Spinal cord (tissue), 10 donors: Measurements from ENCODE around the gene NARS2. TPM values are rescaled to one million over a fixed set of nuclear protein-coding genes. Genes with fewer than 3 reads are reported as not detected.
"Not testable (repeated sequence)": the region's sequence is repeated elsewhere in the genome, so short reads cannot be mapped to it uniquely, and the experiment has no call there.

Source experiments
- DNase-seq, 6 donors: peaks; one replicate each; pipeline versions ENCODE4 v3.0.0 to v3.0.0-alpha.2; 2013 to 2015; ENCODE audit warnings: low spot score in 6 of 6, low read depth in 4 of 6
- H3K27ac ChIP-seq: one replicate; pipeline ENCODE4 v1.5.1; 2013; ENCODE audit warnings: low read depth, low read length, control low read depth
- H3K27me3 ChIP-seq: one replicate; pipeline ENCODE4 v1.6.1; 2013; ENCODE audit warnings: low read length; ENCODE audit not compliant: control insufficient read depth, insufficient read depth
- H3K36me3 ChIP-seq: one replicate; pipeline ENCODE4 v1.6.1; 2013; ENCODE audit warnings: low read length; ENCODE audit not compliant: control insufficient read depth, insufficient read depth
- H3K4me1 ChIP-seq: one replicate; pipeline ENCODE4 v1.6.1; 2013; ENCODE audit warnings: low read length; ENCODE audit not compliant: control insufficient read depth, insufficient read depth
- H3K4me3 ChIP-seq: one replicate; pipeline ENCODE4 v1.5.1; 2013; ENCODE audit warnings: low read depth, low read length, control low read depth
- H3K9me3 ChIP-seq: one replicate; pipeline ENCODE4 v1.6.1; 2013; ENCODE audit warnings: low read length; ENCODE audit not compliant: control insufficient read depth, insufficient read depth
- WGBS: methylation state at CpG from one replicate; pipeline ENCODE4 v1.1.5; 2013; ENCODE audit warnings: missing lambda C conversion rate; ENCODE audit not compliant: insufficient coverage; 5-methylcytosine and 5-hydroxymethylcytosine counted together
- long read RNA-seq, 4 donors: transcript quantifications; one replicate each; lab custom pipeline, GENCODE V29; 2026
- polyA plus RNA-seq, 2 donors: library from polyadenylated mRNA; unstranded; fragments of 120-200 nt; gene quantifications; one replicate each; pipeline ENCODE4 v1.2.1, GENCODE V29; 2013; ENCODE audit not compliant: insufficient read length in 2 of 2
- total RNA-seq, 2 donors: library from RNA; depleted of rRNA in 1 of 2; stranded (reverse); fragments of 120-200 nt in 1 of 2; fragments of >200 nt in 1 of 2; gene quantifications; one replicate each; pipeline versions ENCODE4 v1.2.3 to v1.2.4, GENCODE V29; 2013 to 2014
- donor health status: healthy.

NARS2 gene
- total RNA-seq = 10 to 100 TPM; 27.6 to 33.5 TPM
- 10 to 100 TPM; 27.5 to 34.0 TPM for polyA plus RNA-seq
- long read RNA-seq, donor 1, transcript NARS2-201 (14 exons, 2,519 nt) = major isoform, 14 of 14 reads
- long read RNA-seq, donor 1, partial matches to known transcripts = 0 of 14 reads
- long read RNA-seq, donor 1, other reads (novel, unspliced or antisense) = 0 of 14 reads
- long read RNA-seq, donor 2, partial matches to known transcripts = 0 of 4 reads
- long read RNA-seq, donor 2, other reads (novel, unspliced or antisense) = 0 of 4 reads
- long read RNA-seq, donor 3, partial matches to known transcripts = 0 of 4 reads
- long read RNA-seq, donor 3, other reads (novel, unspliced or antisense) = 0 of 4 reads
- long read RNA-seq, donor 4, transcript NARS2-201 (14 exons, 2,519 nt) = major isoform, 5 of 5 reads
- long read RNA-seq, donor 4, partial matches to known transcripts = 0 of 5 reads
- long read RNA-seq, donor 4, other reads (novel, unspliced or antisense) = 0 of 5 reads

GRCh38 chr11:78574386-78575381, at the start of gene NARS2:
TSS of gene NARS2 (minus strand) at chr11:78574864. CDS start at chr11:78574488, 376 bp downstream.
- Histone ChIP-seq H3K36me3 (peaks cover 6% of the 10 kb centered on the region), H3K27ac (peak within 1 kb of the TSS; percentile 88), H3K9me3 (no peaks in the 10 kb centered on the region), H3K4me3 (peak within 1 kb of the TSS; percentile 83), H3K27me3 (no peaks in the 10 kb centered on the region), H3K4me1 (peaks cover 8% of the 10 kb centered on the region)
- 0% methylated on average over 46 of the region's 60 CpGs for WGBS
- peak; percentile 97 to 100 (median 99) for DNase-seq

- no peak for DNase-seq
- no peaks in the 10 kb centered on the region for H3K27me3 ChIP-seq
- 82% methylated on average over 3 of the region's 5 CpGs for WGBS
- no peaks in the 10 kb centered on the region for H3K4me1 ChIP-seq
- H3K36me3 ChIP-seq = no peaks in the 10 kb centered on the region
- H3K9me3 ChIP-seq = peaks cover 6% of the 10 kb centered on the region
- H3K27ac ChIP-seq = no peak overlapping the region
- H3K4me3 ChIP-seq = no peak overlapping the region
These were observed 48.0 kb upstream of the NARS2 start for GRCh38 chr11:78622666-78623065.

GRCh38 chr11:78620159-78620558, 45.5 kb upstream of the NARS2 start:
- no peak for DNase-seq
- Histone ChIP-seq H3K27me3 (no peaks in the 10 kb centered on the region), H3K9me3 (peaks cover 6% of the 10 kb centered on the region), H3K4me1 (no peaks in the 10 kb centered on the region), H3K4me3 (no peak overlapping the region), H3K36me3 (no peaks in the 10 kb centered on the region), H3K27ac (no peak overlapping the region)
- 50% methylated on average over 1 of the region's 2 CpGs for WGBS

- Histone ChIP-seq H3K9me3 (peaks cover 8% of the 10 kb centered on the region), H3K4me3 (no peak overlapping the region), H3K36me3 (no peaks in the 10 kb centered on the region), H3K27ac (no peak overlapping the region), H3K4me1 (no peaks in the 10 kb centered on the region), H3K27me3 (no peaks in the 10 kb centered on the region)
- DNase-seq = no peak
- no CpG with 5 or more reads among the region's 1 CpG for WGBS
These were observed 41.1 kb upstream of the NARS2 start for GRCh38 chr11:78615724-78616123.

- WGBS = 94% methylated on average over 3 of the region's 5 CpGs
- DNase-seq = no peak
- Histone ChIP-seq H3K27ac (no peak overlapping the region), H3K4me1 (no peaks in the 10 kb centered on the region), H3K36me3 (no peaks in the 10 kb centered on the region), H3K4me3 (no peak overlapping the region), H3K27me3 (no peaks in the 10 kb centered on the region), H3K9me3 (peaks cover 2% of the 10 kb centered on the region)
These were observed 38.7 kb upstream of the NARS2 start for GRCh38 chr11:78613378-78613813.

- DNase-seq = no peak
- no peak overlapping the region for H3K4me3 ChIP-seq
These were observed 38.2 kb upstream of the NARS2 start for GRCh38 chr11:78612721-78613377.

GRCh38 chr11:78609321-78609720, 34.7 kb upstream of the NARS2 start:
- not testable (repeated sequence) for H3K4me3 ChIP-seq, H3K36me3 ChIP-seq, DNase-seq, H3K4me1 ChIP-seq, H3K27ac ChIP-seq, H3K27me3 ChIP-seq, H3K9me3 ChIP-seq
- WGBS = 98% methylated on average over 4 of the region's 5 CpGs

More at GRCh38 chr11:78612721-78613377, 38.2 kb upstream of the NARS2 start:
- Histone ChIP-seq H3K4me1 (no peaks in the 10 kb centered on the region), H3K9me3 (peaks cover 2% of the 10 kb centered on the region), H3K36me3 (no peaks in the 10 kb centered on the region), H3K27me3 (no peaks in the 10 kb centered on the region), H3K27ac (no peak overlapping the region)
- 44% methylated on average over 1 of the region's 4 CpGs for WGBS

GRCh38 chr11:78607696-78608095, 33.0 kb upstream of the NARS2 start:
- Histone ChIP-seq H3K36me3 (no peaks in the 10 kb centered on the region), H3K27ac (no peak overlapping the region), H3K27me3 (no peaks in the 10 kb centered on the region), H3K4me3 (no peak overlapping the region), H3K9me3 (no peaks in the 10 kb centered on the region), H3K4me1 (no peaks in the 10 kb centered on the region)
- DNase-seq = no peak

- Histone ChIP-seq H3K36me3 (no peaks in the 10 kb centered on the region), H3K27ac (no peak overlapping the region), H3K4me3 (no peak overlapping the region), H3K27me3 (no peaks in the 10 kb centered on the region), H3K4me1 (no peaks in the 10 kb centered on the region), H3K9me3 (no peaks in the 10 kb centered on the region)
- no CpG with 5 or more reads among the region's 3 CpGs for WGBS
- no peak for DNase-seq
These were observed 32.0 kb upstream of the NARS2 start for GRCh38 chr11:78606667-78607066.
